GM12878 (cell line): Measurements from ENCODE around the gene KCTD17.

Source experiments
- CREB1 ChIP-seq: IDR thresholded peaks from 2 replicates; pipeline ENCODE4 v1.6.1; 2012; ENCODE audit warnings: low read depth, mild to moderate bottlenecking, inconsistent platforms
- HDGF ChIP-seq: fragments of 450-650 bp; IDR thresholded peaks from 2 replicates; pipeline ENCODE4 v1.6.1; 2016; ENCODE audit warnings: antibody characterized with exemption
- RAD21 ChIP-seq: IDR thresholded peaks from 2 replicates; pipeline ENCODE4 v1.6.1; 2011; ENCODE audit warnings: mild to moderate bottlenecking, low read depth, low read length, moderate library complexity; ENCODE audit not compliant: insufficient read depth
- SMC3 ChIP-seq: IDR thresholded peaks from 2 replicates; pipeline ENCODE4 v1.6.1; 2011; ENCODE audit warnings: low read length, improper control_type of control experiment, borderline replicate concordance

DNA sequence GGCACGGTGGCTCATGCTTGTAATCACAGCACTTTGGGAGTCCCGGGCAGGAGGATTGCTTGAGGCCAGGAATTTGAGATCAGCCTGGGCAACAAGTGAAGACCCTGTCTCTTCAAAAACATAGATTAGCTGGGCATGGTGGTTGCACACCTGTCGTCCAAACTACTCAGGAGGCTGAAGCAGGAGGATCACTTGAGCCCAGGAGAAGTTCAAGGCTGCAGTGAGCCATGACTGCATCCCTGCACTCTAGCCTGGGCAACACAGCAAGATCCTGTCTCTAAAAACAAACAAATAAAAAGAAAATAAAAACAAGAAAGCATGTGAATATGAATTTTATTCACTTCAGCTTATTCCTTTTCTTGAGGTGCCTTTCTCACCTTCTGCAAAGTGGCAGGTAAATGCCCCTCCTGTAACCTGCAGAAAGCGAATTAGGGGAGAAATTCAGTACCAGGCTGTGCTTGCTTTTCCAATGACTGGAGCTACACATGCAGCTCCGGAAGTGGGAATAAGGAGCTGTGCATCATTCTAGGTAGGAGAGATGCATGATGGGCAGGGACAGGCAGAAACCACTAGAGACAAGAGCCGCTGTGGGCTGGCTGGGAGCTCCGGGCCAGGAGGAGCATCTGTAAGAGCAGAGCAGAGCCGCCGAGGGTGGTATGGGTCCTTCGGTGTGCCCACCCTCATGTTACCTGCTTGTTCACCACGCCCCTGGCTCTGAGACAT, 14.7 kb upstream of the KCTD17 start:
- TF ChIP-seq HDGF (no peak), CREB1 (no peak), RAD21 (no peak), SMC3 (no peak)
